ENCODE measurements around the gene SSR2. TPM values are rescaled to one million over a fixed set of nuclear protein-coding genes. Genes with fewer than 3 reads are reported as not detected.

The SSR2 gene
- total and polyA plus RNA-seq, 8 donors = 160 to 243 (median 202) TPM

GRCh38 chr1:156019946-156020292, 832 bp downstream of the SSR2 start:
- Histone ChIP-seq H3K27ac (peak overlapping the region in 1 of 4 donors; percentile 76), H3K27me3 (no peaks in the 10 kb centered on the region), H3K4me3 (peak overlapping the region; percentile 45 to 92 (median 82)), H3K4me1 (peaks cover 6 to 15% (median 14%) of the 10 kb centered on the region in 3 donors), H3K36me3 (peaks cover 0 to 37% (median 9%) of the 10 kb centered on the region in 3 donors), H3K9me3 (no peaks in the 10 kb centered on the region)
- WGBS, 2 donors = 8 to 13% methylated on average over 8 of the region's 8 CpGs
- TF ChIP-seq CTCF (IDR thresholded peaks at IDR 0.05) = no peak
- ATAC-seq (peak in 1 of 4 donors; percentile 8), DNase-seq (no peak), FAIRE-seq (no peak)
- intact Hi-C loops (cut with DNase I) = no loop called here

- no peaks in the 10 kb centered on the region for H3K27me3 ChIP-seq
- 89 to 93% methylated on average over 7 of the region's 7 CpGs for WGBS, 2 donors
- no peak overlapping the region for H3K4me3 ChIP-seq
- peaks cover 0 to 85% (median 37%) of the 10 kb centered on the region in 3 donors for H3K36me3 ChIP-seq
- intact Hi-C loops (cut with DNase I) = no loop called here
- H3K4me1 ChIP-seq = peaks cover 6 to 13% (median 12%) of the 10 kb centered on the region in 3 donors
- H3K9me3 ChIP-seq = no peaks in the 10 kb centered on the region
- TF ChIP-seq CTCF (IDR thresholded peaks at IDR 0.05) = no peak
- DNase-seq (no peak), FAIRE-seq (no peak), ATAC-seq (no peak)
- no peak overlapping the region for H3K27ac ChIP-seq
These were observed 5.9 kb downstream of the SSR2 start for GRCh38 chr1:156014829-156015228.

- ATAC-seq (no peak), FAIRE-seq (no peak), DNase-seq (no peak)
- peaks cover 2 to 73% (median 37%) of the 10 kb centered on the region in 3 donors for H3K36me3 ChIP-seq
- peaks cover 0 to 6% (median 0%) of the 10 kb centered on the region in 3 donors for H3K4me1 ChIP-seq
- H3K9me3 ChIP-seq = no peaks in the 10 kb centered on the region
- no peak overlapping the region for H3K4me3 ChIP-seq
- WGBS, 2 donors = 82 to 94% methylated on average over 4 of the region's 4 CpGs
- TF ChIP-seq CTCF (IDR thresholded peaks at IDR 0.05) = no peak
- H3K27me3 ChIP-seq = no peaks in the 10 kb centered on the region
- intact Hi-C loops (cut with DNase I) = no loop called here
- no peak overlapping the region for H3K27ac ChIP-seq
These were observed 8.5 kb downstream of the SSR2 start for GRCh38 chr1:156012051-156012817.

GRCh38 chr1:156009404-156009803, 11.3 kb downstream of the SSR2 start:
- H3K4me1 ChIP-seq = no peaks in the 10 kb centered on the region
- TF ChIP-seq CTCF (IDR thresholded peaks at IDR 0.05) = no peak
- H3K27me3 ChIP-seq = no peaks in the 10 kb centered on the region
- H3K4me3 ChIP-seq = no peak overlapping the region
- peaks cover 2 to 51% (median 28%) of the 10 kb centered on the region in 3 donors for H3K36me3 ChIP-seq
- ATAC-seq = no peak
- no peak for FAIRE-seq
- H3K27ac ChIP-seq = no peak overlapping the region
- WGBS, 2 donors = 62 to 65% methylated on average over 3 of the region's 3 CpGs
- intact Hi-C loops (cut with DNase I) = no loop called here
- no peaks in the 10 kb centered on the region for H3K9me3 ChIP-seq
- peak in 1 of 6 donors; percentile 2 for DNase-seq

All from pancreas (tissue), 10 donors.